ENCODE results near the gene BCKDHB. TPM values are rescaled to one million over a fixed set of nuclear protein-coding genes. Genes with fewer than 3 reads are reported as not detected.

The BCKDHB gene
- polyA plus RNA-seq, 1 donor (not counting 4 experiments of a cell fraction or from before 2014, with no cell fraction given) = 20.9 TPM

- Histone ChIP-seq H3K4me1 (ENCODE audit: control insufficient read depth, extremely low read depth, insufficient read depth, low read length) (peaks cover 4% of the 10 kb centered on the region), H3K9me1 (ENCODE audit: control insufficient read depth, extremely low read depth, insufficient read depth, low read length) (no peaks in the 10 kb centered on the region), H3K4me3 (ENCODE audit: control insufficient read depth in 2 of 3, extremely low read depth in 1 of 3, insufficient read depth in 2 of 3, low read depth in 1 of 3, low read length in 3 of 3) (no peak overlapping the region), H3K79me2 (ENCODE audit: control insufficient read depth, insufficient read depth, low read length) (no peaks in the 10 kb centered on the region), H3K27ac (ENCODE audit: control insufficient read depth, insufficient read depth, low read length) (no peak overlapping the region), H2AFZ (ENCODE audit: control insufficient read depth, low read length) (no peak overlapping the region), H3K9me3 (ENCODE audit: control insufficient read depth, low read depth, low read length) (no peaks in the 10 kb centered on the region), H3K36me3 (ENCODE audit: control insufficient read depth in 2 of 2, extremely low read depth in 1 of 2, insufficient read depth in 2 of 2, low read length in 2 of 2) (no peaks in the 10 kb centered on the region), H4K20me1 (ENCODE audit: control insufficient read depth, extremely low read depth, insufficient read depth, low read length) (no peaks in the 10 kb centered on the region), H3K4me2 (ENCODE audit: control insufficient read depth, extremely low read depth, insufficient read depth, low read depth, low read length) (no peak overlapping the region), H3K27me3 (ENCODE audit: control insufficient read depth, extremely low read depth, insufficient read depth, low read length) (no peaks in the 10 kb centered on the region), H3K9ac (ENCODE audit: control insufficient read depth, extremely low read depth, insufficient read depth, low read length) (no peak overlapping the region)
- FAIRE-seq (peak; percentile 34), DNase-seq (ENCODE audit: low read depth, low spot score) (no peak)
- dilution Hi-C loops (cut with MboI; ENCODE audit: extremely low pct_ligation_motif_present, low sequenced_read_pairs) = no loop called here
- no peak for TF ChIP-seq EZH2 (IDR thresholded peaks at IDR 0.05; ENCODE audit: low read length)
- TF ChIP-seq, protein P1, sequence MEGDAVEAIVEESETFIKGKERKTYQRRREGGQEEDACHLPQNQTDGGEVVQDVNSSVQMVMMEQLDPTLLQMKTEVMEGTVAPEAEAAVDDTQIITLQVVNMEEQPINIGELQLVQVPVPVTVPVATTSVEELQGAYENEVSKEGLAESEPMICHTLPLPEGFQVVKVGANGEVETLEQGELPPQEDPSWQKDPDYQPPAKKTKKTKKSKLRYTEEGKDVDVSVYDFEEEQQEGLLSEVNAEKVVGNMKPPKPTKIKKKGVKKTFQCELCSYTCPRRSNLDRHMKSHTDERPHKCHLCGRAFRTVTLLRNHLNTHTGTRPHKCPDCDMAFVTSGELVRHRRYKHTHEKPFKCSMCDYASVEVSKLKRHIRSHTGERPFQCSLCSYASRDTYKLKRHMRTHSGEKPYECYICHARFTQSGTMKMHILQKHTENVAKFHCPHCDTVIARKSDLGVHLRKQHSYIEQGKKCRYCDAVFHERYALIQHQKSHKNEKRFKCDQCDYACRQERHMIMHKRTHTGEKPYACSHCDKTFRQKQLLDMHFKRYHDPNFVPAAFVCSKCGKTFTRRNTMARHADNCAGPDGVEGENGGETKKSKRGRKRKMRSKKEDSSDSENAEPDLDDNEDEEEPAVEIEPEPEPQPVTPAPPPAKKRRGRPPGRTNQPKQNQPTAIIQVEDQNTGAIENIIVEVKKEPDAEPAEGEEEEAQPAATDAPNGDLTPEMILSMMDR (optimal IDR thresholded peaks at IDR 0.05 in 1 of 3, IDR thresholded peaks at IDR 0.05 in 1 of 3, conservative IDR thresholded peaks at IDR 0.05 in 1 of 3; ENCODE audit: extremely low read depth in 1 of 3, insufficient read depth in 2 of 3, low read length in 3 of 3) = peak; percentile 53 to 67 (median 66)
These were observed 108.1 kb downstream of the BCKDHB start for GRCh38 chr6:80214436-80215022.

DNA sequence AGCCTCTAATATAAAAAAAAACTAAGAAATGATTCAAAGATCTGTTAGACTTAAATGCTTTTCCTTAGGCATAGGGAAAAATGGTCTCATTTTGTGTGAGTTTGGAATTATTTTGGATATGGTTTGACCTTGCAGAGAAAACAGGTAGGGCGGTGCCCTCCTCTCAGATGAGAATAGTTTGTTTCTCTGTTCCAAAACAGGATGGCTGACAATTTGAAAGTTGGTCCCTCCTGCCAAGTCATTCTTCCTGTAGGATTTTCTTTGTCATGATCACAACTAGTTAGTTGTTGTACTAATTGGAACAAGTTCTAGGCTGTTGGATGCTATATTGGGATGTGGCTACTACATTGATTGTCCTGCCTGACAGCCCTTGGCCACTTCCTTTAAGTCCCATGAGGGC, 108.6 kb downstream of the BCKDHB start:
- no peak overlapping the region for H3K4me2 ChIP-seq (ENCODE audit: control insufficient read depth, extremely low read depth, insufficient read depth, low read depth, low read length)
- H3K36me3 ChIP-seq (ENCODE audit: control insufficient read depth in 2 of 2, extremely low read depth in 1 of 2, insufficient read depth in 2 of 2, low read length in 2 of 2) = no peaks in the 10 kb centered on the region
- H3K9me1 ChIP-seq (ENCODE audit: control insufficient read depth, extremely low read depth, insufficient read depth, low read length) = no peaks in the 10 kb centered on the region
- H2AFZ ChIP-seq (ENCODE audit: control insufficient read depth, low read length) = no peak overlapping the region
- no peaks in the 10 kb centered on the region for H4K20me1 ChIP-seq (ENCODE audit: control insufficient read depth, extremely low read depth, insufficient read depth, low read length)
- H3K4me3 ChIP-seq (ENCODE audit: control insufficient read depth in 2 of 3, extremely low read depth in 1 of 3, insufficient read depth in 2 of 3, low read depth in 1 of 3, low read length in 3 of 3) = no peak overlapping the region
- H3K4me1 ChIP-seq (ENCODE audit: control insufficient read depth, extremely low read depth, insufficient read depth, low read length) = peaks cover 4% of the 10 kb centered on the region
- H3K9me3 ChIP-seq (ENCODE audit: control insufficient read depth, low read depth, low read length) = no peaks in the 10 kb centered on the region
- H3K27ac ChIP-seq (ENCODE audit: control insufficient read depth, insufficient read depth, low read length) = no peak overlapping the region
- no peak overlapping the region for H3K9ac ChIP-seq (ENCODE audit: control insufficient read depth, extremely low read depth, insufficient read depth, low read length)
- H3K27me3 ChIP-seq (ENCODE audit: control insufficient read depth, extremely low read depth, insufficient read depth, low read length) = no peaks in the 10 kb centered on the region
- dilution Hi-C loops (cut with MboI; ENCODE audit: extremely low pct_ligation_motif_present, low sequenced_read_pairs) = no loop called here
- TF ChIP-seq, protein P1 (optimal IDR thresholded peaks at IDR 0.05 in 1 of 3, IDR thresholded peaks at IDR 0.05 in 1 of 3, conservative IDR thresholded peaks at IDR 0.05 in 1 of 3; ENCODE audit: extremely low read depth in 1 of 3, insufficient read depth in 2 of 3, low read length in 3 of 3) = no peak
- TF ChIP-seq EZH2 (IDR thresholded peaks at IDR 0.05; ENCODE audit: low read length) = no peak
- DNase-seq (ENCODE audit: low read depth, low spot score) (no peak), FAIRE-seq (no peak)
- H3K79me2 ChIP-seq (ENCODE audit: control insufficient read depth, insufficient read depth, low read length) = no peaks in the 10 kb centered on the region
